Liver (tissue), 4 donors: ENCODE measurements around the gene HUNK. TPM values are rescaled to one million over a fixed set of nuclear protein-coding genes. Genes with fewer than 3 reads are reported as not detected.

ENCODE experiments used
- polyA plus RNA-seq, 2 donors: library from polyadenylated mRNA; stranded (reverse) in 1 of 2; unstranded in 1 of 2; fragments of 200-250 nt in 1 of 2; fragments of >200 nt in 1 of 2; fragmentation: Nextera tagmentation in 1 of 2; extraction: Ambion mirVana in 1 of 2; gene quantifications; one replicate each; pipeline versions ENCODE4 v1.2.1 to v1.2.3, GENCODE V29; 2013 to 2015
- total RNA-seq, 2 donors: library from RNA; depleted of rRNA; stranded (reverse); fragments of >200 nt; gene quantifications; one replicate each; pipeline ENCODE4 v1.2.3, GENCODE V29; 2014
- donor health status: healthy.
- donor health status: healthy.
- donor health status: healthy.

The HUNK gene
- total and polyA plus RNA-seq, 4 donors = 0.11 to 0.92 (median 0.30) TPM

Other genes starting within 250 kb of the HUNK start
- 100 to 1,000 TPM; 129 to 450 TPM for gene SOD1, start 213.3 kb upstream of the HUNK start, total RNA-seq
- gene SOD1, start 213.3 kb upstream of the HUNK start, polyA plus RNA-seq = 1,000 to 10,000 TPM in 1 of 2 donors, 100 to 1,000 TPM in 1; 865 to 1,258 TPM
- 10 to 100 TPM; 10.1 to 11.1 TPM for gene SCAF4, start 140.9 kb upstream of the HUNK start, total RNA-seq
- gene SCAF4, start 140.9 kb upstream of the HUNK start, polyA plus RNA-seq = 1 to 10 TPM; 7.1 to 8.4 TPM